Spleen (tissue), 11 donors: ENCODE measurements around the gene KLHL9. TPM values are rescaled to one million over a fixed set of nuclear protein-coding genes. Genes with fewer than 3 reads are reported as not detected.
A peak's percentile ranks its signal among the peaks of the same experiment; 100 is the strongest.

Source experiments
- DNase-seq: peaks from one replicate; pipeline ENCODE4 v3.0.0-alpha.2; 2020
- H3K27ac ChIP-seq, 8 donors: fragments of 200-600 bp; sonication (generic) in 7 of 8; 1 replicate in 4 of 8; 2 replicates in 4 of 8; pipeline versions ENCODE4 v1.5.0 to v1.8.0; 2016 to 2021; ENCODE audit warnings: inconsistent platforms in 4 of 8, mild to moderate bottlenecking in 4 of 8, moderate library complexity in 1 of 8
- H3K27me3 ChIP-seq, 7 donors: fragments of 200-600 bp; sonication (generic) in 6 of 7; replicated peaks in 1 of 7; 1 replicate in 4 of 7; 2 replicates in 3 of 7; pipeline versions ENCODE4 v1.5.0 to v1.8.0; 2016 to 2021; ENCODE audit warnings: inconsistent platforms in 3 of 7, mild to moderate bottlenecking in 1 of 7
- H3K36me3 ChIP-seq, 6 donors: fragments of 200-600 bp; sonication (generic) in 5 of 6; 1 replicate in 4 of 6; 2 replicates in 2 of 6; pipeline versions ENCODE4 v1.5.0 to v1.8.0; 2016 to 2021; ENCODE audit warnings: inconsistent platforms in 2 of 6
- H3K4me1 ChIP-seq, 6 donors: fragments of 200-600 bp; sonication (generic) in 5 of 6; 1 replicate in 3 of 6; 2 replicates in 3 of 6; pipeline versions ENCODE4 v1.5.0 to v1.8.0; 2016 to 2021; ENCODE audit warnings: inconsistent platforms in 3 of 6
- H3K4me3 ChIP-seq, 8 donors: fragments of 200-600 bp; sonication (generic) in 7 of 8; 1 replicate in 4 of 8; 2 replicates in 4 of 8; pipeline versions ENCODE4 v1.5.0 to v1.8.0; 2016 to 2021; ENCODE audit warnings: inconsistent platforms in 4 of 8, mild to moderate bottlenecking in 4 of 8, moderate library complexity in 2 of 8
- H3K9me3 ChIP-seq, 8 donors: fragments of 200-600 bp; sonication (generic) in 7 of 8; 1 replicate in 4 of 8; 2 replicates in 4 of 8; pipeline versions ENCODE4 v1.5.0 to v1.8.0; 2016 to 2021; ENCODE audit warnings: inconsistent platforms in 4 of 8
- POLR2A ChIP-seq, 3 donors: fragments of 450-650 bp; IDR thresholded peaks; one replicate each; pipeline ENCODE4 v1.5.1; 2017; ENCODE audit warnings: antibody characterized with exemption in 3 of 3, mild to moderate bottlenecking in 1 of 3
- POLR2AphosphoS5 ChIP-seq, 3 donors: sonication (generic); formaldehyde crosslinking; IDR thresholded peaks; one replicate each; pipeline ENCODE4 v1.5.1; 2017; ENCODE audit warnings: antibody characterized with exemption in 3 of 3
- WGBS, 5 donors: extraction: QIAGEN DNeasy Blood & Tissue Kit in 3 of 5; methylation state at CpG; one replicate each; pipeline versions ENCODE4 v1.1.5 to v1.1.7; 2013 to 2018; 5-methylcytosine and 5-hydroxymethylcytosine counted together
- intact Hi-C: fragments of 100-400 bp; cut with DNase I; formaldehyde crosslinking; loops from one replicate; pipeline ENCODE4 v1.15.0; 2023; ENCODE audit warnings: low total_unique reads
- polyA plus RNA-seq, 3 donors: library from polyadenylated mRNA; stranded (reverse); fragments of 200-250 nt; gene quantifications; one replicate each; pipeline ENCODE4 v1.2.1, GENCODE V29; 2013
- total RNA-seq, 7 donors: library from RNA; depleted of rRNA in 3 of 7; stranded (reverse); fragments of >200 nt in 3 of 7; fragmentation: NEBNext Ultra II Directional in 4 of 7; extraction: Animal tissue kit (Norgen Biotek cat#: 25700) in 4 of 7; gene quantifications; one replicate each; pipeline versions ENCODE4 v1.1.0 to v1.2.1, GENCODE V29; 2016 to 2021
- TF ChIP-seq, protein P1 (sequence below), 11 experiments: fragments of 200-600 bp in 7 of 11; fragments of 450-650 bp in 4 of 11; sonication (generic) in 4 of 11; IDR thresholded peaks in 8 of 11; conservative IDR thresholded peaks in 3 of 11; 1 replicate in 7 of 11; 2 replicates in 4 of 11; pipeline versions ENCODE4 v1.4.0 to v1.8.0; 2016 to 2021; ENCODE audit warnings: antibody characterized with exemption in 11 of 11, inconsistent platforms in 4 of 11, mild to moderate bottlenecking in 1 of 11
- donor health status: healthy with polysubstance abuse.
- donor health status: DM: no; HTN: no; CAD: no; lungs with moderate emphysema.
- donor health status: DM: no; HTN: no; CAD: no.
- donor health status: Bipolar disorder and iron deficiency.
- donor health status: healthy.
- donor health status: DM: no; HTN: no; CAD: no.
- donor health status: DM: yes; HTN: yes; CAD: no.

Gene KLHL9
- total and polyA plus RNA-seq, 10 donors = 7.7 to 32.7 (median 25.4) TPM

- no peak overlapping the region for H3K27ac ChIP-seq
- no peaks in the 10 kb centered on the region for H3K36me3 ChIP-seq
- H3K4me3 ChIP-seq = no peak overlapping the region
- peaks cover 0 to 4% (median 0%) of the 10 kb centered on the region in 8 donors for H3K9me3 ChIP-seq
- H3K4me1 ChIP-seq = peaks cover 0 to 11% (median 0%) of the 10 kb centered on the region in 6 donors
- WGBS, 5 donors = 19 to 35% (median 29%) methylated on average over 2 of the region's 2 CpGs
- DNase-seq = no peak
- no peak for TF ChIP-seq POLR2AphosphoS5 (IDR thresholded peaks at IDR 0.05)
- TF ChIP-seq POLR2A (IDR thresholded peaks at IDR 0.05) = no peak
- TF ChIP-seq, protein P1, sequence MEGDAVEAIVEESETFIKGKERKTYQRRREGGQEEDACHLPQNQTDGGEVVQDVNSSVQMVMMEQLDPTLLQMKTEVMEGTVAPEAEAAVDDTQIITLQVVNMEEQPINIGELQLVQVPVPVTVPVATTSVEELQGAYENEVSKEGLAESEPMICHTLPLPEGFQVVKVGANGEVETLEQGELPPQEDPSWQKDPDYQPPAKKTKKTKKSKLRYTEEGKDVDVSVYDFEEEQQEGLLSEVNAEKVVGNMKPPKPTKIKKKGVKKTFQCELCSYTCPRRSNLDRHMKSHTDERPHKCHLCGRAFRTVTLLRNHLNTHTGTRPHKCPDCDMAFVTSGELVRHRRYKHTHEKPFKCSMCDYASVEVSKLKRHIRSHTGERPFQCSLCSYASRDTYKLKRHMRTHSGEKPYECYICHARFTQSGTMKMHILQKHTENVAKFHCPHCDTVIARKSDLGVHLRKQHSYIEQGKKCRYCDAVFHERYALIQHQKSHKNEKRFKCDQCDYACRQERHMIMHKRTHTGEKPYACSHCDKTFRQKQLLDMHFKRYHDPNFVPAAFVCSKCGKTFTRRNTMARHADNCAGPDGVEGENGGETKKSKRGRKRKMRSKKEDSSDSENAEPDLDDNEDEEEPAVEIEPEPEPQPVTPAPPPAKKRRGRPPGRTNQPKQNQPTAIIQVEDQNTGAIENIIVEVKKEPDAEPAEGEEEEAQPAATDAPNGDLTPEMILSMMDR (IDR thresholded peaks at IDR 0.05 in 8 of 11, conservative IDR thresholded peaks at IDR 0.05 in 3 of 11) = no peak
- peaks cover 0 to 8% (median 3%) of the 10 kb centered on the region in 7 donors for H3K27me3 ChIP-seq
- intact Hi-C loops = no loop called here
These were observed 45.4 kb downstream of the KLHL9 start for GRCh38 chr9:21289848-21290247.

- Histone ChIP-seq H3K36me3 (no peaks in the 10 kb centered on the region), H3K27me3 (peaks cover 0 to 8% (median 3%) of the 10 kb centered on the region in 7 donors), H3K4me3 (no peak overlapping the region), H3K9me3 (peaks cover 0 to 4% (median 0%) of the 10 kb centered on the region in 8 donors), H3K27ac (peak overlapping the region in 1 of 8 donors; percentile 21), H3K4me1 (peaks cover 0 to 10% (median 0%) of the 10 kb centered on the region in 6 donors)
- TF ChIP-seq, protein P1 (IDR thresholded peaks at IDR 0.05 in 8 of 11, conservative IDR thresholded peaks at IDR 0.05 in 3 of 11) = no peak
- no peak for TF ChIP-seq POLR2A (IDR thresholded peaks at IDR 0.05)
- no peak for TF ChIP-seq POLR2AphosphoS5 (IDR thresholded peaks at IDR 0.05)
- no peak for DNase-seq
- WGBS, 5 donors = 61 to 77% (median 70%) methylated on average over 3 of the region's 3 CpGs
- intact Hi-C loops = no loop called here
These were observed 47.9 kb downstream of the KLHL9 start for GRCh38 chr9:21287280-21287679.

GRCh38 chr9:21286659-21287058 is 48.5 kb downstream of the KLHL9 start:
- Histone ChIP-seq H3K4me1 (peaks cover 0 to 10% (median 0%) of the 10 kb centered on the region in 6 donors), H3K27me3 (peaks cover 0 to 8% (median 3%) of the 10 kb centered on the region in 7 donors), H3K9me3 (peaks cover 0 to 4% (median 0%) of the 10 kb centered on the region in 8 donors), H3K4me3 (no peak overlapping the region), H3K27ac (peak overlapping the region in 1 of 8 donors; percentile 21), H3K36me3 (no peaks in the 10 kb centered on the region)
- DNase-seq = no peak
- WGBS, 5 donors = 55 to 72% (median 68%) methylated on average over 5 of the region's 5 CpGs
- TF ChIP-seq, protein P1 (IDR thresholded peaks at IDR 0.05 in 8 of 11, conservative IDR thresholded peaks at IDR 0.05 in 3 of 11) = no peak
- no peak for TF ChIP-seq POLR2AphosphoS5 (IDR thresholded peaks at IDR 0.05)
- no peak for TF ChIP-seq POLR2A (IDR thresholded peaks at IDR 0.05)
- intact Hi-C loops = no loop called here

DNA sequence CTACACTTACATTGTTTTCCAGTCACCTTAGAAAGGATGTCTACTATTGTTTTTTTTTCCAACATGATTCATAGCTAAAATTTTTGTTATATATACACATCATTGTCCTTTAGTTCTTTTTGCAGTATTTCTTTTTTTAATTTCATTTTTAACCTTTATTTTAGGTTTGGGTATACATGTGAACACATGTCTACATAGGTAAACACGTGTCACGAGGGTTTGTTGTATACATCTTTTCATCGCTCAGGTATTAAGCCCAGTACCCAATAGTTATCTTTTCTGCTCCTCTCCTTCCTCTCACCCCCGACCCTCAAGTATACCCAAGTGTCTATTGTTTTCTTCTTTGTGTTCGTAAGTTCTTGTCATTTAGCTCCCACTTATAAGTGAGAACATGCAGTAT is 49.1 kb downstream of the KLHL9 start:
- Histone ChIP-seq H3K36me3 (no peaks in the 10 kb centered on the region), H3K4me3 (no peak overlapping the region), H3K4me1 (peaks cover 0 to 10% (median 0%) of the 10 kb centered on the region in 6 donors), H3K27ac (no peak overlapping the region), H3K27me3 (peaks cover 0 to 8% (median 3%) of the 10 kb centered on the region in 7 donors), H3K9me3 (peaks cover 0 to 4% (median 0%) of the 10 kb centered on the region in 8 donors)
- TF ChIP-seq POLR2A (IDR thresholded peaks at IDR 0.05) (no peak), POLR2AphosphoS5 (IDR thresholded peaks at IDR 0.05) (no peak)
- TF ChIP-seq, protein P1 (IDR thresholded peaks at IDR 0.05 in 8 of 11, conservative IDR thresholded peaks at IDR 0.05 in 3 of 11) = no peak
- no peak for DNase-seq
- intact Hi-C loops = no loop called here
- WGBS, 5 donors = 86 to 93% (median 90%) methylated on average over 5 of the region's 5 CpGs
